Colonic mucosa (tissue), 4 donors: ENCODE results near the gene ANO2. TPM values are rescaled to one million over a fixed set of nuclear protein-coding genes. Genes with fewer than 3 reads are reported as not detected.

Experiments
- DNase-seq: peaks from one replicate; pipeline ENCODE4 v3.0.0-alpha.2; 2020
- H3K27ac ChIP-seq: fragments of 200-600 bp; one replicate; pipeline ENCODE4 v1.8.0; 2021
- H3K27me3 ChIP-seq: fragments of 200-600 bp; one replicate; pipeline ENCODE4 v1.8.0; 2021
- H3K36me3 ChIP-seq: fragments of 200-600 bp; one replicate; pipeline ENCODE4 v1.8.0; 2021
- H3K4me1 ChIP-seq: fragments of 200-600 bp; one replicate; pipeline ENCODE4 v1.8.0; 2021; ENCODE audit warnings: mild to moderate bottlenecking
- H3K4me3 ChIP-seq: fragments of 200-600 bp; one replicate; pipeline ENCODE4 v1.8.0; 2021
- H3K9ac ChIP-seq, 2 donors: one replicate each; pipeline ENCODE4 v1.7.0; 2013; ENCODE audit warnings: control low read depth in 2 of 2, low read depth in 2 of 2, low read length in 2 of 2
- H3K9me3 ChIP-seq: fragments of 200-600 bp; one replicate; pipeline ENCODE4 v1.8.0; 2021
- intact Hi-C: fragments of 100-400 bp; cut with DNase I; formaldehyde crosslinking; loops from one replicate; pipeline ENCODE4 v1.14.1; 2022
- total RNA-seq, 2 donors: library from RNA; stranded (reverse); fragmentation: NEBNext Ultra II Directional in 1 of 2; extraction: Animal tissue kit (Norgen Biotek cat#: 25700) in 1 of 2; gene quantifications; one replicate each; pipeline ENCODE4 v1.2.1, GENCODE V29; 2021
- TF ChIP-seq, protein P1 (sequence below): fragments of 200-600 bp; IDR thresholded peaks from one replicate; pipeline ENCODE4 v1.8.0; 2022; ENCODE audit warnings: antibody characterized with exemption, mild to moderate bottlenecking
- donor health status: healthy.
- donor health status: DM: no; HTN: no; CAD: no.
- donor health status: DM: no; HTN: no; CAD: no.

ANO2 gene
- total RNA-seq, 2 donors from 2014 or later, result 1.1 to 2.2 TPM

- Histone ChIP-seq H3K9me3 (no peaks in the 10 kb centered on the region), H3K9ac (no peak overlapping the region), H3K4me1 (peaks cover 5% of the 10 kb centered on the region), H3K36me3 (no peaks in the 10 kb centered on the region), H3K27me3 (no peaks in the 10 kb centered on the region), H3K27ac (no peak overlapping the region), H3K4me3 (no peak overlapping the region)
- no peak for DNase-seq
- intact Hi-C loops, result no loop called here
- TF ChIP-seq, protein P1, sequence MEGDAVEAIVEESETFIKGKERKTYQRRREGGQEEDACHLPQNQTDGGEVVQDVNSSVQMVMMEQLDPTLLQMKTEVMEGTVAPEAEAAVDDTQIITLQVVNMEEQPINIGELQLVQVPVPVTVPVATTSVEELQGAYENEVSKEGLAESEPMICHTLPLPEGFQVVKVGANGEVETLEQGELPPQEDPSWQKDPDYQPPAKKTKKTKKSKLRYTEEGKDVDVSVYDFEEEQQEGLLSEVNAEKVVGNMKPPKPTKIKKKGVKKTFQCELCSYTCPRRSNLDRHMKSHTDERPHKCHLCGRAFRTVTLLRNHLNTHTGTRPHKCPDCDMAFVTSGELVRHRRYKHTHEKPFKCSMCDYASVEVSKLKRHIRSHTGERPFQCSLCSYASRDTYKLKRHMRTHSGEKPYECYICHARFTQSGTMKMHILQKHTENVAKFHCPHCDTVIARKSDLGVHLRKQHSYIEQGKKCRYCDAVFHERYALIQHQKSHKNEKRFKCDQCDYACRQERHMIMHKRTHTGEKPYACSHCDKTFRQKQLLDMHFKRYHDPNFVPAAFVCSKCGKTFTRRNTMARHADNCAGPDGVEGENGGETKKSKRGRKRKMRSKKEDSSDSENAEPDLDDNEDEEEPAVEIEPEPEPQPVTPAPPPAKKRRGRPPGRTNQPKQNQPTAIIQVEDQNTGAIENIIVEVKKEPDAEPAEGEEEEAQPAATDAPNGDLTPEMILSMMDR, result no peak
These were observed 369.8 kb downstream of the ANO2 start for GRCh38 chr12:5575232-5575631.

DNA sequence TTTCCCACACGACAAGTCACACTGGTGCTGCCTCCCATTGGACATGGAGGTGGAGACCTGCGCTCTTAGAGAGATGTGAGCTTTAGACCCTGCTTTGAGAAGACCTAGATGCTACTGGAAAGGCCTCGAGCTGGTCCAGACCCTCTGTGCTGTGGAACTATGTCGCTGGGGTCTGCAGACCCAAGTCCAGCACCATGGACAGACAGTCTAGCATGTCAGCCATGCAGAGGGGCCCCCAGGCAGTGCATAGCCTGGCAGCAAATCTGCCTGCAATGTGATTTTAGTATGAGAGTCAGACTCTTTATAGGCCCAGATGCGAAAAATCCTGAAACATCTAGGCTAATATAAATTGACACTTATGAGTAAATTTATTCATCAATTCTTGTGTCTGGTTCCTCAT lies 371.7 kb downstream of the ANO2 start:
- DNase-seq, result no peak
- no peak overlapping the region for H3K27ac ChIP-seq
- peaks cover 5% of the 10 kb centered on the region for H3K4me1 ChIP-seq
- intact Hi-C loops, result no loop called here
- no peaks in the 10 kb centered on the region for H3K9me3 ChIP-seq
- H3K9ac ChIP-seq, result no peak overlapping the region
- H3K4me3 ChIP-seq, result no peak overlapping the region
- TF ChIP-seq, protein P1, result no peak
- no peaks in the 10 kb centered on the region for H3K27me3 ChIP-seq
- H3K36me3 ChIP-seq, result no peaks in the 10 kb centered on the region

DNA sequence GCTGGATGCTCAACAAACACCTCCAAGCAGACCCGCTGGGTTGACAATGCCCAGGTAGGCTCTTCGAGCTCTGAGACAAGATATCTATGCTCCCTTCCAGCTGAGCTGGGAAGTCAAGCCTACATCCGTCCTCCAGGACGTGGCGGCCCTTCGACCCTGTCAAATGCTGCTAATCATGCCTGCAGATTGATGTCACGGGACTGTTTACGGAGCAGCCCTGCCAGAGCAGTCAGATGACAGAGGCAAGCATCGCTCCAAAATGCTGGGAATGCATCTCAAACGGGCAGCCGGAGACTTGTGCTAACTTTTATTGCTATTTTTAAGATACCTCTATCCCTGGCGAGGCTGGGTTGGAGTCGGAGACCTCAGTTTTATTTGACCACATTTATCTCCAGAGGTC lies 373.9 kb downstream of the ANO2 start:
- Histone ChIP-seq H3K9me3 (no peaks in the 10 kb centered on the region), H3K9ac (no peak overlapping the region), H3K27me3 (no peaks in the 10 kb centered on the region), H3K27ac (no peak overlapping the region), H3K4me3 (no peak overlapping the region), H3K36me3 (no peaks in the 10 kb centered on the region), H3K4me1 (no peaks in the 10 kb centered on the region)
- intact Hi-C loops, result no loop called here
- TF ChIP-seq, protein P1, result no peak
- DNase-seq, result no peak

DNA sequence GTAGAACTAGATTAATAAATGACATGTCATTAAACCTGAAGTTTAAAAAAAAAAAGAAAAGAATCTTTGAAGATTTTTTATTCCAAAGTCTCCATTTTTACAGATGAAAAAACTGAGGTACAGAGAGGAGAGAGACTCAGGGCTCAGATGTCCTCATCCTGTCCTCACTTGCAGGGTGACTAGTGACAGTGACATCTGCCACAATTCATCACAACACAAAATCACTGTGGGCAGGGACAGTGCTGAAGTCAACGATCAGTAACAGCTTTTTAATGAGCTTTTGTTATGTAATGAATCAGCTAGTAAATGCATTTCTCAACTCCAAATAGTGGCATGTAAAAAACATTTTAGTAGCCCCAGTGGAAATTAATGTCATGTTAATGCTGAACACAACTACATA lies 374.6 kb downstream of the ANO2 start:
- Histone ChIP-seq H3K36me3 (no peaks in the 10 kb centered on the region), H3K27ac (no peak overlapping the region), H3K9ac (no peak overlapping the region), H3K27me3 (no peaks in the 10 kb centered on the region), H3K4me3 (no peak overlapping the region), H3K4me1 (no peaks in the 10 kb centered on the region), H3K9me3 (no peaks in the 10 kb centered on the region)
- no peak for DNase-seq
- intact Hi-C loops, result no loop called here
- TF ChIP-seq, protein P1, result no peak

DNA sequence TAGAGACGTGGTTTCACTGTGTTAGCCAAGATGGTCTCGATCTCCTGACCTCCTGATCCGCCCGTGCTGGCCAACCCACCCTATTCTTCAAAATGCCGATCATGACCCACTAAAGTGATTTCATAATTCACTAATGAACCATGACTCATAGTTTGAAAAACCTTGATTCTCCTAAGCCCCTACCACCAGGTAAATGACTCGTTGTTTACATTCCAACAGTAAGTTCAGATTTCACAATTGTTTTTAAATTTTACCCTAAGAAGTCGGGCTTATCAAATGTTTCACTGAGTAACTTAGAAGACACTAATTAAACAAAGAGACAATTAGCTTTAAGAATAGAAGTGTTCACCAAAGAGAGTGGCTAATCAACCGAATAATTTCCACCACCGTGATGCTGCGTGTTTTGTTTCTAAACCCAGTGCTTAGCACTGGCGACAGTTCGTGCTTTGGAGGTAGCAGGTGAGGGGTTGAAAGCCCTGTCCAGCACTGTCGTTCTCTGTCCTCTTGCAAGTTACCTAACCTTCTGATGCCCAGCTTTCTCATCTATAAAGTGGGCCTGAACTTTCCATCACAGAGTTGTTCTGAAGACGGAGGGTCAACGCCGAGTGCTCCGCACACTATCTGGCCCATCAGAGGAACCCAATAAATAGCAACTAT lies 376.6 kb downstream of the ANO2 start:
- TF ChIP-seq, protein P1, result no peak
- Histone ChIP-seq H3K9me3 (no peaks in the 10 kb centered on the region), H3K27me3 (no peaks in the 10 kb centered on the region), H3K9ac (no peak overlapping the region), H3K36me3 (no peaks in the 10 kb centered on the region), H3K4me1 (no peaks in the 10 kb centered on the region), H3K4me3 (no peak overlapping the region), H3K27ac (no peak overlapping the region)
- DNase-seq, result no peak
- intact Hi-C loops, result no loop called here
